Heart right ventricle (tissue), 16 donors: ENCODE measurements around the gene ASXL1. TPM values are rescaled to one million over a fixed set of nuclear protein-coding genes. Genes with fewer than 3 reads are reported as not detected.
A peak's percentile ranks its signal among the peaks of the same experiment; 100 is the strongest.
"Not testable (repeated sequence)": the region's sequence is repeated elsewhere in the genome, so short reads cannot be mapped to it uniquely, and the experiment has no call there.

ENCODE experiments used
- ATAC-seq, 8 donors: fragments of 200-7000 bp; cut with Tn5 transposase; one replicate each; pipeline ENCODE4 v1.9.1; 2020; ENCODE audit warnings: mild to moderate bottlenecking in 8 of 8, moderate library complexity in 8 of 8, moderate number of reproducible peaks in 1 of 8
- DNase-seq, 2 donors: peaks; one replicate each; pipeline ENCODE4 v3.0.0-alpha.2; 2020
- H3K27ac ChIP-seq, 10 donors: fragments of 200-600 bp; sonication (generic) in 2 of 10; one replicate each; pipeline versions ENCODE4 v1.5.0 to v1.8.0; 2020 to 2022; ENCODE audit warnings: mild to moderate bottlenecking in 3 of 10
- H3K27me3 ChIP-seq, 7 donors: fragments of 200-600 bp; one replicate each; pipeline ENCODE4 v1.8.0; 2021 to 2022; ENCODE audit warnings: mild to moderate bottlenecking in 2 of 7
- H3K36me3 ChIP-seq, 9 donors: fragments of 200-600 bp; sonication (generic) in 1 of 9; one replicate each; pipeline versions ENCODE4 v1.5.0 to v1.8.0; 2020 to 2022; ENCODE audit warnings: mild to moderate bottlenecking in 2 of 9
- H3K4me1 ChIP-seq, 9 donors: fragments of 200-600 bp; sonication (generic) in 1 of 9; one replicate each; pipeline versions ENCODE4 v1.5.0 to v1.8.0; 2020 to 2022; ENCODE audit warnings: mild to moderate bottlenecking in 4 of 9
- H3K4me3 ChIP-seq, 10 donors: fragments of 200-600 bp; sonication (generic) in 2 of 10; one replicate each; pipeline versions ENCODE4 v1.5.0 to v1.8.0; 2020 to 2022; ENCODE audit warnings: mild to moderate bottlenecking in 7 of 10, moderate library complexity in 2 of 10
- H3K9me3 ChIP-seq, 11 donors: fragments of 200-600 bp in 10 of 11; sonication (generic) in 2 of 11; one replicate each; pipeline versions ENCODE4 v1.5.0 to v1.8.0; 2013 to 2022; ENCODE audit warnings: mild to moderate bottlenecking in 2 of 11, control low read depth in 1 of 11, moderate library complexity in 1 of 11
- CTCF ChIP-seq, 9 donors: fragments of 200-600 bp; sonication (generic) in 2 of 9; IDR thresholded peaks; one replicate each; pipeline versions ENCODE4 v1.5.0 to v1.8.0; 2021 to 2022; ENCODE audit warnings: antibody characterized with exemption in 9 of 9, mild to moderate bottlenecking in 5 of 9, moderate library complexity in 1 of 9
- WGBS, 2 donors: extraction: QIAGEN DNeasy Blood & Tissue Kit; methylation state at CpG; one replicate each; pipeline ENCODE4 v1.1.7; 2013; ENCODE audit warnings: inconsistent platforms in 1 of 2; 5-methylcytosine and 5-hydroxymethylcytosine counted together
- intact Hi-C, 10 donors: fragments of 100-400 bp; cut with DNase I; formaldehyde crosslinking; loops; one replicate each; pipeline versions ENCODE4 v1.11.1 to v1.14.2; 2022
- polyA plus RNA-seq, 2 donors: library from polyadenylated mRNA; stranded (reverse); fragments of 200-250 nt; gene quantifications; one replicate each; pipeline ENCODE4 v1.2.3, GENCODE V29; 2013
- total RNA-seq, 10 donors: library from RNA; stranded (reverse); fragmentation: NEBNext Ultra II Directional in 3 of 10; extraction: Animal tissue kit (Norgen Biotek cat#: 25700) in 3 of 10; gene quantifications; one replicate each; pipeline versions ENCODE4 v1.2.1 to v1.2.4, GENCODE V29; 2021 to 2023
- donor health status: Arrhythmogenic right ventricular cardiomyopathy.
- donor health status: ischemic (EF 13 %, LVEDD 7.1; RV severe dilation, severe dysfunction).
- donor health status: healthy with polysubstance abuse.
- donor health status: DM: no; HTN: yes; CAD: no.
- donor health status: DM: no; HTN: no; CAD: no.
- donor health status: ischemic (EF 25% LVEDD 6.9; RV normal size, moderate dysfunction).
- donor health status: ischemic (EF 25% LVEDD 5.7; RV mildly dilated, moderate dysfunction).
- donor health status: healthy.
- donor health status: DM: yes; HTN: yes; CAD: no.
- donor health status: Ischemic cardiomyopathy.
- donor health status: ischemic (EF 35%, LVEDD 5.7; RV mildly dilated, moderate dysfunction).
- donor health status: nonischemic (EF 11% LVEDD 7.7; RV severe dilation, severe dysfunction).
- donor health status: DM: yes; HTN: yes; CAD: no.
- donor health status: PGD.
- donor health status: ischemic (EF 29% LVEDD 5.4; RV normal size, mild dysfunction).
- donor health status: nonischemic (EF 23%, LVEDD 6.1; RV moderate dilation, normal function).

The ASXL1 gene
- total and polyA plus RNA-seq, 12 donors: 10.0 to 39.4 (median 28.2) TPM

DNA sequence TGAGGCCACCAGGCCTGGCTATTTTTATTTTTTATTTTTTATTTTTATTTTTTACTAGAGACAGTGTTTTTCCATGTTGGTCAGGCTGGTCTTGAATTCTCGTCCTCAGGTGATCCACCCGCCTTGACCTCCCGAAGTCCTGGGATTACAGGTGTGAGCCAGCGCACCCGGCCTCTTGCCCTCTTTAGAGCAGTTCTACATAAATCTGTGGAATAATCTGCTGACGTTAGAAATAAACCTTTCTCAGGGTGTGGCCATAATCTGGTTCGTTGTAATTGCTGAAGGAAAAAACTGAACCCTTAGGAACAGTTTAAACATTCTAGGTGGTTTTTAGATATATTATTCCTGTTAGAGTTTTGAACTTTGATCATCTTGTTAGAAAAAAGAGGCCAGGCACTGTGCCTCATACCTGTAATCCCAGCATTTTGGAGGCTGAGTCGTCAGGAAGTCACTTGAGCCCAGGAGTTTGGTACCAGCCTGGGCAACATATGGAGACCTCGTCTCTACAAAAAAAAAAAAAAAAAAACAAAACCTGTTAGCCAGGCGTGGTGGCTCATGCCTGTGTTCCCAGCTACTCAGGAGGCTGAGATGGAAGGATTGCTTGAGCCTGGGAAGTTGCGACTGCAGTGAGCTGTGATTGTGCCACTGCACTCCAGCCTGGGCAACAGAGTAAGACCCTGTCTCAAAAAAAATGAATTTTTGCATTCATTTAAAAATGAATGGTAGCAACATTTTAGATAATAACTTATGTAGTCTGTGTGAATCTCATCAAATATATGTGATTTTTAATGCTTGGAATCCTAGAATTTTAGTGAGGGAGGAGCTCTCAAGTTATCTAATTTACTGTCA, 24.2 kb downstream of the ASXL1 start:
- WGBS, 2 donors: 86 to 94% methylated on average over 11 of the region's 11 CpGs
- intact Hi-C loops: loop anchor here in 1 of 10 donors (10.0 kb wide), 1 partner anchor 672 kb away; the partner anchor contains the start of gene BPIFB3
- peaks cover 0 to 38% (median 23%) of the 10 kb centered on the region in 9 donors for H3K4me1 ChIP-seq
- no peaks in the 10 kb centered on the region for H3K27me3 ChIP-seq
- ATAC-seq (no peak), DNase-seq (no peak)
- no peak for TF ChIP-seq CTCF (IDR thresholded peaks at IDR 0.05)
- no peaks in the 10 kb centered on the region for H3K9me3 ChIP-seq
- H3K27ac ChIP-seq: no peak overlapping the region
- H3K36me3 ChIP-seq: peaks cover 0 to 53% (median 0%) of the 10 kb centered on the region in 9 donors
- no peak overlapping the region for H3K4me3 ChIP-seq

- H3K36me3 ChIP-seq: peaks cover 0 to 47% (median 0%) of the 10 kb centered on the region in 9 donors
- not testable (repeated sequence) for H3K27ac ChIP-seq, H3K9me3 ChIP-seq, H3K4me3 ChIP-seq, ATAC-seq, H3K27me3 ChIP-seq, DNase-seq
- H3K4me1 ChIP-seq: peaks cover 0 to 35% (median 23%) of the 10 kb centered on the region in 9 donors
- intact Hi-C loops: loop anchor here in 1 of 10 donors (10.0 kb wide), 1 partner anchor 671 kb away; the partner anchor contains the start of gene BPIFB3
- WGBS, 2 donors: 97 to 98% methylated on average over 9 of the region's 9 CpGs
Measured at GRCh38 chr20:32383441-32383840, 25.3 kb downstream of the ASXL1 start.

- whole genome bisulfite sequencing, 2 donors: 41 to 44% methylated on average over 3 of the region's 3 CpGs
- intact Hi-C loops: loop anchor here in 1 of 10 donors (10.0 kb wide), 1 partner anchor 669 kb away; the partner anchor contains the start of gene BPIFB3
- Histone ChIP-seq H3K27ac (peak overlapping the region in 2 of 10 donors; percentile 9 to 26), H3K4me3 (peak overlapping the region in 5 of 10 donors; percentile 23 to 32 (median 27)), H3K36me3 (peaks cover 0 to 38% (median 0%) of the 10 kb centered on the region in 9 donors), H3K27me3 (no peaks in the 10 kb centered on the region), H3K4me1 (peaks cover 0 to 36% (median 23%) of the 10 kb centered on the region in 9 donors), H3K9me3 (no peaks in the 10 kb centered on the region)
- ATAC-seq: peak in 1 of 8 donors; percentile 53
- no peak for DNase-seq
- TF ChIP-seq CTCF (IDR thresholded peaks at IDR 0.05): no peak
Measured at GRCh38 chr20:32385541-32385940, 27.4 kb downstream of the ASXL1 start.

DNA sequence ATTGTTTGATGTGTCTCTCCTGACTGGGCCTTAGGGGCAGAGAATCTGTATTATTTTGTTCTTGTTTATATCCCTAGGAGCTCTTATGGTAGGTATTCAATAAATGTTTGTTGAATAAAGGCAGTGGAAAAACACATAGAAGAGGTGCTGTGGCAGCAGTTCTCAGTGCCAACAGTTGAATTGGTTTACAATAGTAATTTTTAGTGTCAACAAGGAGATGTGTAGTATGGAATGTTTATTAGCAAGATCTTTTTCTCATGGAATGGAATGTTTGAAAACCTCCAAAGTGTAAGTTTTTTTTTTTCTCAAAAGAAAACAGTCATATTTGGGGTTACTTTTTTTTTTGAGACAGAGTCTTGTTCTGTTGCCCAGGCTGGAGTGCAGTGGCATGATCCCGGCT, 28.0 kb downstream of the ASXL1 start:
- Histone ChIP-seq H3K36me3 (peaks cover 0 to 38% (median 2%) of the 10 kb centered on the region in 9 donors), H3K4me3 (peak overlapping the region in 1 of 10 donors; percentile 27), H3K4me1 (peaks cover 0 to 42% (median 23%) of the 10 kb centered on the region in 9 donors), H3K27me3 (no peaks in the 10 kb centered on the region), H3K27ac (peak overlapping the region in 1 of 10 donors; percentile 9), H3K9me3 (no peaks in the 10 kb centered on the region)
- intact Hi-C loops: loop anchor here in 1 of 10 donors (10.0 kb wide), 1 partner anchor 669 kb away; the partner anchor contains the start of gene BPIFB3
- ATAC-seq (no peak), DNase-seq (no peak)
- 78 to 94% methylated on average over 1 of the region's 1 CpG for WGBS, 2 donors
- TF ChIP-seq CTCF (IDR thresholded peaks at IDR 0.05): no peak
